HG02642 (cell line): ENCODE measurements around the gene TOLLIP.

Experiments used
- ATAC-seq: cut with Tn5 transposase; IDR thresholded peaks from one replicate; pipeline ENCODE4 v1.9.1; 2021; ENCODE audit warnings: mild to moderate bottlenecking; ENCODE audit not compliant: unreplicated experiment, poor library complexity

Gene TOLLIP

GRCh38 chr11:1317993-1318392 lies 8.6 kb upstream of the TOLLIP start:
- no peak for ATAC-seq

DNA sequence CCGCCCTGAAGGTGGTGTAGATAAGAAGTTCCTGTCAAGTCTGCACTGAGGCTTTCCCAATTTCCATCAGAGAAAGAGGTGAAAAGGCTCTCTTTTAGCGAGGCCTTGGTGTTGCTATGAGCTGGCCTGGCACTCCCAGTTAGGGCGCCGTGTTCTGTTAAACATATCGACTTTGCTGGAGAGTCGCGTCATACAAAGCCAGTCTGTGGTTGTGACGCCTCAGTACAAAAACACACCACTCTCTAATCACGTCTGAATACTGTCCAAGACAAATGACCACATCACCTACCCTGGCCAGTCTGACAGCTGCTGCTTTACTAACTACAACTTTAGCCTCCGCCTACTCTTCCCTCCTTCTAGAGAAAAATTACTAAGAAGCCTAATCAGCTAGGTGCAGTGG lies 8.0 kb upstream of the TOLLIP start:
- no peak for ATAC-seq

GRCh38 chr11:1310772-1311468 lies 1.5 kb upstream of the TOLLIP start:
- no peak for ATAC-seq

DNA sequence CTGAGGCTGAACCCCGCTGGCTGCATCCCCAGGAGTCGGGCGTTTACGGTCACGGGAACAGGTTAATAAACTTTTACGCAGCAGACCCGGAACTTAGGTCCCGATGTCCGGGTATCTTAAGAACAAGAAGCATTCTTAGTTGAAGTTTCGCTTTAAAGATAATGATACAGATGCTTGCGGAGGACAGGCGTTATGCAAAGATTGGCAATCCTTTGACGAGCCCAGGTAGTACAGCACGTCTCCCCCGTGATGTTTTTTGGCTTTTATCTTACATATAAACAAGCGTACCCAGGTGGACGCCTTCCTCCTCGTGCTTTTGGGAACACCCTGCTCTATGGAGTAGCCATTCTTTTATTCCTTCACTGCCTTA lies 871 bp upstream of the TOLLIP start:
- no peak for ATAC-seq

- ATAC-seq, result peak; percentile 55
Observed at GRCh38 chr11:1308743-1309497, 512 bp downstream of the TOLLIP start.

DNA sequence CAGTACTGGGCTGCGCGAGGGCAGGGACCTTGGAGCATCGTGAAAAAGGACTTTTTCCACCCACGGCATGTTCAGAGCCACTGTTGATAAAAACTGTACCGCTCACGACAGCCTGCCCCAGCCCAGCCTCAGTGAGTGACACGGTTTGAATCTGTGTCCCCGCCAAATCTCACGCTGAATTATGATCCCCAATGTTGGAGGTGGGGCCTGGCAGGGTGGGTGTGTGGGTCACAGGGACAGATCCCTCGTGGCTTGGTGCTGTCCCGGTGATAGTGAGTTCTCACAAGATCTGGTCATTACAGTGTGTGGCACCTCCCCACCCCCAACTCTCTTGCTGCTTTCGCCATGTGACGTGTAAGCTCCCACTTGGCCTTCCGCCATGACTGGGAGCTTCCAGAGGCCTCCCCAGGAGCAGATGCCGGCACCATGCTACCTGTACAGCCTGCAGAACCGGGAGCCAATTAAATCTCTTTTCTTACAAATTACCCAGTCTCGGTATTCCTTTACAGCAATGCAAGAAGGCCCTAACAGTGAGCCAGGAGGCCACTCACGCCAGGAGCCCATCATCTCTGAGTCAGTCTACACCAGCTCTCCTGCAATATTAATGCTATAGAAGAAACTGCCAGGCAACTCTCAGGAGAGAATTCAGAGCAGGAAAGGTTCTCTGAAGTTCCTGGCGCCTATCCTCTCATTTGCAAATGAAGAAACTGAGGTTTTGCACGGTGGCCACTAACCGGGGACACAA lies 1.3 kb downstream of the TOLLIP start:
- no peak for ATAC-seq

GRCh38 chr11:1307163-1307870 lies 2.1 kb downstream of the TOLLIP start:
- ATAC-seq, result no peak

DNA sequence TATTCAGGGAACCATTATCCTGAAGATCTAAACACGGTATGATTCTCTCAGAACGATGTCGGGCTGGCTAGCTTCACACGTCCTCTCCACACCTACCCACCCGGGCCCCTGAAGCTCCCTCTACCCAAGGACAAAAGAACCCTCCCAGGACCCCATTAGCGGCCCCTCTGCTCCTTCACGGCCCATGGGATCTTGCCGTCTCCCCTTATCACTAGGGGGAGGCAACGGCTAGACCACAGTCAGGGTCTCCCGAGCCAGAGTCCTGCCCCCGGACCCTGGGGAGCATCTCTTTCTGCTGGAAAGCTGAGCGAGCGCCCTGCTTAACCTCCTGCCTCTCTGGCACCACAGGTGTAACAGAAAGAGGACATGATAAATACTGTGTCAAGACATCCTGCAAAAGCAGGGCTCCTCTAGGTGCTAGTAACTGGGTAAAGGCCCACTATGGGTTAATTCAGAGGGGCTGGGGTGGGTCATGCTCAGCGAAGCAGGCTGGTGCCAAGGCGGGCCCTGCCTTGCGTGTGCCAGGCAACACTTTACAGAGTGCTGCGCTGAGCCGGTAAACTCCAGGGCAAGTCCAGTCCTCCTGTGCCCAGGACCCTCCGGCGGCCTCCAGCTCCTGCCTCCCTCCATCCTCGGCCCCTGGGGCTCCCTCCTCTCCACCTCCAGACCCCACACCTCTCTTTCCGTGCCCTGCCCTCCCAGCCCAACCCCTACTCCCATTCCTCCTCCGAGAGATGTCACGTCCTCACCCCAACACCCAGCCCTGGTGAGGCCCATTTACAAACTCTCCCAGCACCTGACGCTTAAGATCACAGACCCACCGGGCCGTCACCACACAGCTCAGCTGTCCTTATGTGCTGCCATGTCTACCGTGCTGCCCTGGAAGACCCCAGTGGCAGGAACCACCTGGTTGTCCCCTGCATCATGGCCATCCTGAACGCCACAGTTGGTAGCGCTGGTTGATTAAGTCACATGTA lies 3.0 kb downstream of the TOLLIP start:
- no peak for ATAC-seq

DNA sequence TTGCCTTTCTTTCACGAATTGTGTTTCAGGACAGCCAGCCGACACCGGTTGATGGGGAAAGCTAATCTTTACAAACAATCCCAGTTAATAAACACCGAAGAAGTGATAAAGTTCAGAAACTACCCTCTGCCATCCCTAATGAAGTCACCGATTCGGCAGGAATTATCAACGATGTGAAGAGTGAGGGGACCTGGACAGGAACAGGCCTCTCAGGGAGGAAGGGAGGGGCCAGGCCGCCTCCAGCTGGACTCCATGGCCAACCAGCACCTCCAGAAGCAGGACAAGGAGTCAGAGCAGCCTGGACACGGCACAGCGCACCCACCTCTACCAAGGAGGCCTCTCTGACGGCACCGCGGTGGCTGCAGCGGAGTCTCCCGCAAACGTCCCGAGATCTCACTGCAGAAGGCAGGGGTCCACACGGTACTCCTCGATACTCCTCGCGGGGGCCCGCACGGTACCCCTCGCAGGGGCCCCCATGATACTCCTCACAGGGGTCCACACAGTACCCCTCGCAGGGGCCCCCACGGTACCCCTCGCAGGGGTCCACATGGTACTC lies 3.9 kb downstream of the TOLLIP start:
- ATAC-seq, result no peak

DNA sequence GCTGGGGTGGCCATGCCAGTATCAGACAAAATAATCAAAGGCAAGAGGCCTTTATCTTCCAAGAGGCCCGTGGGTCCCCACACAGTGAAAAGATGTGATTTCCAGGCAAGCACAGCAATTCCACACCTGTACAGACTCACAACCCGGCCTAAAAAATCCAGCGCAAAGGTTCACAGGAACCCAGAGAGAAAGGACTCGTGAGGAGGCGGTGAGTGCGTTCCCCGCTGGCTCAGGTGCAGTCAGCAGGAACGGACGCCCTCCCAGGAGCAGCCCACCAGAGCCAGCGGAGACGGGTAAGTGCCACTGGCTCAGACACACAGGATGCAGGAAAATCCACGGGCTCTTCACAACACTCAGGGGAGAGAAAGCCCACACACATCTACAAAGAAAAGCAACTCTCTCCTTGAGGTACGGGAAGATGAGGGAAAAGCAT lies 4.4 kb downstream of the TOLLIP start:
- ATAC-seq, result no peak

GRCh38 chr11:1304380-1304779 lies 5.1 kb downstream of the TOLLIP start:
- ATAC-seq, result no peak

- ATAC-seq, result no peak
Observed at GRCh38 chr11:1303973-1304372, 5.5 kb downstream of the TOLLIP start.

GRCh38 chr11:1303126-1303821 lies 6.2 kb downstream of the TOLLIP start:
- ATAC-seq, result no peak

GRCh38 chr11:1302461-1303125 lies 6.8 kb downstream of the TOLLIP start:
- ATAC-seq, result no peak

GRCh38 chr11:1302041-1302460 lies 7.4 kb downstream of the TOLLIP start:
- ATAC-seq, result no peak

GRCh38 chr11:1301220-1302000 lies 8.0 kb downstream of the TOLLIP start:
- no peak for ATAC-seq

- no peak for ATAC-seq
Observed at GRCh38 chr11:1300569-1301187, 8.8 kb downstream of the TOLLIP start.
